ENCODE measurements around the gene PCYT2.

PCYT2 gene

DNA sequence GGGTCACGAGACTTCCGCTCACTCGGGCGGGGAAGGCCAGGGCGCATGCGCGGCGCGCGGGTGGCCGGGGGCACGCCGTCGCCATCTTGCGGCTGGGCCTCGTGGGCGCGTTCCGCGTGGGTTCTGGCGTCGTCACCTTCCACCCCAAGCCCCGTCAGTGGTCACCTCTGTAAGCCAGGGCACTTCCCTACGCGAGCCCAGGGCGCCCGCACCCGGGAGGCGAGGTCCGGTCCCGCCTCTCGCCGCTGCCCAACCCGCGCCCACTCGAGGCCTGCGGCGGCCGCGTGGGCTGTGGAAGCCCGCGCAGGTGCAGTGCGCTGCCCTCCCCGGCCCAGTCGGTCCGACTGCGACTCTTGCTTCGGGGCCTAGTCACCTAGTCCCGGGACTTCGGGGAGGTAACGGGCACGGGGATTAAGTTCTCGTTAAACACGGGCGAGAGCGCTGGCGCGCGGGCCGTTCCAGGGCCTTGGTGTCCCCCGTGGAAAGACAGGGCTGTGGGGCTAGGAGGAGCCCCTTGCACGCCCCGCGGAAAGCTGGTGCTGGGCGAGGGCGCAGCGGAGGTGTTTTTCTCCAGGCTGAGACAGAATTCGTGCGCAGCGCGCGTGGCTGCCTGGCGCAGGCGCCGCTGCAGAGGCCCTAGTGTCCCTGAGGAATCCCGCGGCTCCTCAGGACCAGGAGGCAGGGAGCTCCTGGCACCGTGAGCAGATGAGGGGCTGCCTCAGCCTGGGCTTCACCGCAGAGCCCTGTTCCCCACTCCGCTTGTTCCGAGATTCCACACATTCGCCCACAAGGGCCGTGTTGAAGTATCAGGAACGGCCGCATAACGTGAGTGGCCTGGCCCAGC lies 39.6 kb downstream of the PCYT2 start:
- peak; percentile 93 for DNase-seq (ENCODE audit: low read depth in 2 of 2)

- DNase-seq (ENCODE audit: low read depth in 2 of 2), result no peak
Measured at GRCh38 chr17:81870981-81871386, 40.2 kb downstream of the PCYT2 start, which contains the start of gene ARHGDIA. Gene ARHGDIA (minus strand): TSS chr17:81871337. CDS start chr17:81869930, 1,407 bp downstream.

DNA sequence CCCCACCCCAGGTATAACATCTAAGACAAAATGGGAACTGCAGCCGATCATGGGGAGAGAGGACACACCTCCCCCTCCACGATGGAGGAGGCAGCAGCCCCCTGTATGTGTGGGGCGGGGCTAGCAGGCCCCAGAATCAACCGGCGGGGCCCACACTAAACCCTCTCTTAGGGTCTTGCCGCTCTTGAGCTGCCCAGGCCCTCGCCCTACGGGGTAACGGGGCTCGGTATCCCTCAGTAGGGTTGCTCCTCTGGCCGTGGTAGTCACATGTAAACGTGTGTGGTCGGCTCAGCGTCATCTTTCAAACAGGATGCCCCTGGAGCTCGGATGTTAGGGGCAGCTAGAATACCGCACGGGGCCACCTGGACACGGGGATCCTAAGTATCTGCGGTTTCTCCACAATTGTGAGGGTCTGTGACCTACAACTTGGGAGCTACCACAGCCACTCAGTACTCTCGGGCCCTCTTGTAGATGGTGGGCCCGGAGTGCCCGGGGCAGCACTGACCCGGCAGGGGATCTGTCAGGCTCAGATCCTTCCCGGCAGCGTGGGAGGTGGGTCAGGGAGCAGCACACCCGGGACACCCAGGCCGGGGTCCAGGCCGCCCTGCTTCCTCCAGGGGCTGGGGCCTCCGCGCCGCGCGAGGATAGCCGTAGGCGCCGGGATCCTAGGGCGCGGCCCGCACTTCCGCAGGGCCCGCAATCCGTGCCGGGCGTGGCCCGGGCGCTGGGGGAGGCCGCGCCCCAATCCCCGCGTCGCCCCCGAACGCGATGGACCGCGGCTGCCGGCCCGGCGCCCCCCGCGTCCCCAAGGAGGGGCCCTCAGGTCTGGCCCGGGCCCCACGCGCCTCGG lies 40.8 kb downstream of the PCYT2 start:
- no peak for DNase-seq (ENCODE audit: low read depth in 2 of 2)

DNA sequence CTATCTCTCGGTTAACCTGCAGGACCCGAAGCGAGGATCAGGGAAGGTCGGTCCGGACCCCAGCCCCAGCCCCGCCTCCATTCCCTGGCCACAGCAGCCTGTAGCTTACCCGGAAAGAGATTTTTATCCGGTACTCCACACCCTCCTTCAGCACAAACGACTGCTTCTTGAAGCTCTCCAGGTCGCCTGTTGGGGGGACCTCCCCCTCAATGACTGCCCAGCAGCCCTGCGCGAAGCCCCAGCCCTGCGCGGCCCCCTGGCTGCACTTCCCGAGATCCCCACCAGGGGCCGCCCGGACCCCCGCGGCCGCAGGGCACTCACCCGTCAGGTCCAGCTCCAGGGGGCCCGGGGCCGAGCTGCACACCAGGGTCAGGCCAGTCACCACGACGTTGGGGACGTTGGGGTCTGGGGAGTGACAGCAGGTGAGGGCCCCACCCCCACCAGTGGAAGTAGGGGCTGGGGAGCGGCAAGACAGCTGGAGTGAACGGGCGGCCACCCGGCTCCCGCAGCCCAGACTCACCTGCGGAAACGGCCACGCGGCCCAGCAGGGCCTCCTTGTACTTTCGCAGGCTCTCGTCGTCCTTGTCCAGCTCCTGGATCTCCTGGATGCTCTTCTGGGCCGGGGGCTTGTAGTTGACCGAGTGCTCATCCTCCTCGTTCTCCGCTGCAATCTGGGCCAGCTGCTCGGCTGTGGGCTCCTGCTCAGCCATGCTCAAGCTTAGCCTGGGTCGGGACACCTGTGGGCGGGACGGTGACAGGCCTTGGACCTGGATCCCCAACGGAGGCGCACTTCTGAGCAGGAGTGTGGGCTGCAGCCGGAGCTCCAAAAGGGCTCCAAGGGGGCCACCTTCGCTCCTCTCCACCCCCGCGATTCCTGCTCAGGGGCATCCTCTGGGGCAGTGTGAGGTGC lies 41.7 kb downstream of the PCYT2 start:
- no peak for DNase-seq (ENCODE audit: low read depth in 2 of 2)

DNA sequence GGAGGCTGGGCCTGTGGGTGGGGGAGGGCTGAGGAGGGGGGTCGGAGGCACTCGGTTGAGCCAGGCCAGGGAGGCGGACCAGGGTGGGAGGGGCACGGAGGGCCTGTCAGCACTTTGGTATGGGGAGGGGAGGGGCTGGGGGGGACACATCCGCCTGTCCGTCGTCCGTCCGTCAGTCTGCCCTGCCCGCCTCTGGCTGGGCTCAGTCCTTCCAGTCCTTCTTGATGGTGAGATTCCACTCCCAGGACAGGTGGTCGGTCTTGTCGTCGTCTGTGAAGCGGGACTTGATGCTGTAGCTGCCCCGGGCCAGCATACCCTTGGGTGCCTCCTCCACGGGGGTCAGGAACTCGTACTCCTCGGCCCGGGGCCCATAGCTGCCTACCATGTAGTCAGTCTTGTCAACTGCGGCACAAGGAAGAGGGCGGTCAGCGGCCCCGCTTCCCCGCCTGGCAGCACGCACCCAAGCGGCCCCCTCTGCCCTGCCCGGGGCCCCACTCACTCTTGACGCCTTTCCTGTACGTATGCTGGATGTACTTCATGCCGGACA lies 42.5 kb downstream of the PCYT2 start:
- DNase-seq (ENCODE audit: low read depth in 2 of 2), result no peak

- DNase-seq (ENCODE audit: low read depth in 2 of 2), result no peak
Measured at GRCh38 chr17:81867991-81868673, 43.1 kb downstream of the PCYT2 start.

GRCh38 chr17:81867170-81867990 lies 43.8 kb downstream of the PCYT2 start:
- DNase-seq (ENCODE audit: low read depth in 2 of 2), result no peak

DNA sequence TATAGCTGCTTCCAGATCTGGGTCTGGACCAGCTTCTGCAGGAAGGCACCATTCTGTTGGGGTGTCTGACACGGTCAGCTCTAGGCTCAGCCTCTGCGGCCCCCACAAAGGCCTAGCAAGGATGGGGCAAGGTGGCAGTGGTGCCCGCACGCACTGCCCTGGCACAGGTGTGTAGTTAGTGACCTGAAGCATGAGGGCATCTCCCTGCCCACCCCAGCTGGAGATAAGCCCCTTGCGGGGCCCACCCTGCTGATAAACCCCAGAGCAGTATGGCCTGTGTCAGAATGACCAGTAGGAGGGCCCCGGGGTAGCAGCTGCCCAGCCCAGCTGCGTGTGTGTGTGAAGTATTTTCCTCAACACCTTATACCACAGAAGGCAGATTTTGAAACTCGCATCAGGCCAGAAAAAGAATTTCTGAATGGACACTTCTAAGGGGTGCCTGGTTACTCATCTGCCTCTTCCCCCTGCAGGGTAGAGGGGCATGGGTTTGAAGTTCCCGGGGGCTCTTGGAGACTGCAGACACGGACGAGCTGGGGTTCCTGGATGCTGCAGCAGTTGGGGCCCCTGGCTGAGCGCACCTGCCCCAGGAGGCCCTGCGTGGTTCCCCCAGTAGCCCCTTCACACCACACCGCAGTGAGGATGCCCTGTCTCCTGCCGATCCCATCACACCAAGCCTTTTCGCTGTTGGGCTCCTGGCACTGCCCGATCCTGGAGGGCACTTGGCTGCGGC lies 44.6 kb downstream of the PCYT2 start:
- no peak for DNase-seq (ENCODE audit: low read depth in 2 of 2)

- DNase-seq (ENCODE audit: low read depth in 2 of 2), result no peak
Measured at GRCh38 chr17:81865733-81866439, 45.3 kb downstream of the PCYT2 start.

- no peak for DNase-seq (ENCODE audit: low read depth in 2 of 2)
Measured at GRCh38 chr17:81865358-81865732, 45.9 kb downstream of the PCYT2 start.

DNA sequence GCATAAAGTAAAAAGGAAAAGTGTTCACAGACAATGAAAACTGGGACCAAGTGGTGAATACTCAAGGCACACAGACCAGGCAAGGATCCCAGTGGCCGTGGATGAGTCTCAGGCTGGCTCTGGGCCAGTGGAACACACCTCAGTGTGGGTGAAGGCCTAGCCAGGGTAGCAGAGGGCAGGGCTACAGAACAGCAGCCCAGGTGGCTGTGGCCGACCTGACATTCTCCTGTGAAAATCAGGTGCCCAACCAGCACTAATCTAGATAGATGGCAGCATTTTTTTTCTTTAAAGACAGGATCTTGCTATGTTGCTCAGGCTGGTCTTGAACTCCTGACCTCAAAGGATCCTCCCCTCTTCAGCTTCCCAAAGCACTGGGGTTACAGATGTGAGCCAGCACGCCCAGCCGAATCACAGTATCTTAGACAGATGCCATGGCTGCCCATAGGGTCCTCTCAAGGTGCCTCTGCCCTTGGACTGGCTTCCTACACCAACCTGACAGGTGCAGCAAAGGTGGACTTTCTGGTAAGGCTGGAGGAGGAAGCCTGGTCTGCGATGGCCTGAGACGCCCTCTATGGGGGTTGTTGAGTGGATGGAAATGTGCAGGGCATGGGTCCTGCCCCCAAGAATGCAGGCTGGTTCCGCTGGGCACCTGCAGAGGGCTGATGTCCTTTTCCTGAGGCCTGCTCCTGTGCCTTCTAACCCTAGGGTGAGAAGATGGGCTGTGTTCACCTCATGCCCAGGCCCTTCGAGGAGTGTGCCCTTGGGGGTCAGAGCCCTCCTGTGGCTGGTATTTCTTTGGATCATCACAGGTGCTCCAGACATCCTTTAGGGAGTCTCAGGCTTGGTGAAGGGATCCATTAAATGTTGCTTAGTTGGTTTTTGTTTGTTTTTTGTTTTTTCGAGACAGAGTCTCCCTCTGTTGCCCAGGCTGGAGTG lies 47.1 kb downstream of the PCYT2 start:
- DNase-seq (ENCODE audit: low read depth in 2 of 2), result no peak

GRCh38 chr17:81863123-81863675 lies 48.0 kb downstream of the PCYT2 start:
- no peak for DNase-seq (ENCODE audit: low read depth in 2 of 2)

GRCh38 chr17:81860756-81861568 lies 50.2 kb downstream of the PCYT2 start:
- DNase-seq (ENCODE audit: low read depth in 2 of 2), result peak; percentile 98 to 99

GRCh38 chr17:81859906-81860755 lies 51.1 kb downstream of the PCYT2 start, which contains the start of gene P4HB:
Gene P4HB (minus strand): TSS chr17:81860535. CDS start chr17:81860471, 64 bp downstream.
- peak in 1 of 2 donors; percentile 97 for DNase-seq (ENCODE audit: low read depth in 2 of 2)
